Activated CD4-positive, CD25-positive, alpha-beta regulatory T cell (primary cell): ENCODE results near the gene NELFB.
"Not testable (repeated sequence)": the region's sequence is repeated elsewhere in the genome, so short reads cannot be mapped to it uniquely, and the experiment has no call there.

Experiments
- DNase-seq, 4 experiments: peaks; one replicate each; lab custom pipeline; 2025; lab: John Stamatoyannopoulos, UW

NELFB gene

GRCh38 chr9:137234758-137235423 is 20.2 kb upstream of the NELFB start:
- no peak for DNase-seq

GRCh38 chr9:137235424-137236237 is 19.5 kb upstream of the NELFB start:
- DNase-seq, result no peak

GRCh38 chr9:137236238-137236935 is 18.7 kb upstream of the NELFB start:
- peak; percentile 83 to 88 (median 86) for DNase-seq

GRCh38 chr9:137236936-137237421 is 18.1 kb upstream of the NELFB start:
- no peak for DNase-seq

- no peak for DNase-seq
Measured at GRCh38 chr9:137237759-137238726, 17.1 kb upstream of the NELFB start.

- DNase-seq, result not testable (repeated sequence)
Measured at GRCh38 chr9:137239541-137240200, 15.5 kb upstream of the NELFB start.

GRCh38 chr9:137240318-137240840 is 14.7 kb upstream of the NELFB start:
- peak; percentile 60 to 69 (median 65) for DNase-seq

- DNase-seq, result peak; percentile 91 to 100 (median 96)
Measured at GRCh38 chr9:137240841-137241489, 14.2 kb upstream of the NELFB start, which contains the start of gene TUBB4B. TUBB4B (plus strand) TSS chr9:137241287; CDS start chr9:137241361, 74 bp downstream.

GRCh38 chr9:137241490-137242268 is 13.4 kb upstream of the NELFB start:
- peak; percentile 37 to 69 (median 50) for DNase-seq

- no peak for DNase-seq
Measured at GRCh38 chr9:137242269-137243203, 12.6 kb upstream of the NELFB start.

GRCh38 chr9:137243266-137243625 is 11.9 kb upstream of the NELFB start:
- not testable (repeated sequence) for DNase-seq

- DNase-seq, result no peak
Measured at GRCh38 chr9:137243626-137244485, 11.3 kb upstream of the NELFB start.

- DNase-seq, result no peak
Measured at GRCh38 chr9:137244486-137245449, 10.4 kb upstream of the NELFB start.

GRCh38 chr9:137245450-137246421 is 9.4 kb upstream of the NELFB start:
- no peak for DNase-seq
